ENCODE data around the gene DNAH2.

The DNAH2 gene

GRCh38 chr17:7688808-7689316, 28.7 kb upstream of the DNAH2 start:
- DNase-seq (ENCODE audit: low read depth), result no peak
- peak overlapping the region; percentile 95 for H3K4me3 ChIP-seq (ENCODE audit: low read length)
- TF ChIP-seq CTCF (conservative IDR thresholded peaks at IDR 0.05; ENCODE audit: low read length), result no peak

- no peak overlapping the region for H3K4me3 ChIP-seq (ENCODE audit: low read length)
- no peak for DNase-seq (ENCODE audit: low read depth)
- no peak for TF ChIP-seq CTCF (conservative IDR thresholded peaks at IDR 0.05; ENCODE audit: low read length)
These were observed 22.0 kb upstream of the DNAH2 start for GRCh38 chr17:7695586-7695985.

- DNase-seq (ENCODE audit: low read depth), result no peak
- no peak for TF ChIP-seq CTCF (conservative IDR thresholded peaks at IDR 0.05; ENCODE audit: low read length)
- no peak overlapping the region for H3K4me3 ChIP-seq (ENCODE audit: low read length)
These were observed 19.5 kb upstream of the DNAH2 start for GRCh38 chr17:7697828-7698588.

- no peak overlapping the region for H3K4me3 ChIP-seq (ENCODE audit: low read length)
- no peak for DNase-seq (ENCODE audit: low read depth)
- no peak for TF ChIP-seq CTCF (conservative IDR thresholded peaks at IDR 0.05; ENCODE audit: low read length)
These were observed 17.0 kb upstream of the DNAH2 start for GRCh38 chr17:7700510-7700909.

GRCh38 chr17:7701681-7702080, 15.9 kb upstream of the DNAH2 start:
- TF ChIP-seq CTCF (conservative IDR thresholded peaks at IDR 0.05; ENCODE audit: low read length), result no peak
- no peak for DNase-seq (ENCODE audit: low read depth)
- H3K4me3 ChIP-seq (ENCODE audit: low read length), result no peak overlapping the region

- no peak for DNase-seq (ENCODE audit: low read depth)
- no peak overlapping the region for H3K4me3 ChIP-seq (ENCODE audit: low read length)
- no peak for TF ChIP-seq CTCF (conservative IDR thresholded peaks at IDR 0.05; ENCODE audit: low read length)
These were observed 14.8 kb upstream of the DNAH2 start for GRCh38 chr17:7702776-7703175.
